ENCODE data around the gene LETMD1.

The LETMD1 gene

GRCh38 chr12:51080136-51080535, 32.0 kb downstream of the LETMD1 start:
- DNase-seq, result no peak

- DNase-seq, result no peak
These were observed 33.3 kb downstream of the LETMD1 start for GRCh38 chr12:51081421-51081820.

- DNase-seq, result peak; percentile 48
These were observed 34.5 kb downstream of the LETMD1 start for GRCh38 chr12:51082561-51083125.

GRCh38 chr12:51083126-51083833, 35.2 kb downstream of the LETMD1 start, which contains the start of gene CSRNP2:
Gene CSRNP2 (minus strand): TSS chr12:51083596. CDS start chr12:51076561, 7,035 bp downstream.
- peak; percentile 97 for DNase-seq

GRCh38 chr12:51085757-51086156, 37.6 kb downstream of the LETMD1 start:
- no peak for DNase-seq

GRCh38 chr12:51086933-51087332, 38.8 kb downstream of the LETMD1 start:
- no peak for DNase-seq

GRCh38 chr12:51087818-51088217, 39.7 kb downstream of the LETMD1 start:
- DNase-seq, result peak; percentile 52

- DNase-seq, result no peak
These were observed 42.6 kb downstream of the LETMD1 start for GRCh38 chr12:51090705-51091229.

GRCh38 chr12:51098611-51099010, 50.5 kb downstream of the LETMD1 start:
- no peak for DNase-seq

GRCh38 chr12:51103977-51104376, 55.9 kb downstream of the LETMD1 start:
- peak; percentile 45 for DNase-seq

- no peak for DNase-seq
These were observed 60.0 kb downstream of the LETMD1 start for GRCh38 chr12:51108136-51108535.

Measured in activated CD4-positive, alpha-beta T cell treated with anti-CD3 and anti-CD28 coated beads for 48 hours (primary cell).